Fibroblast of lung (primary cell): ENCODE results near the gene FBXO47.

ENCODE experiments used
- EZH2 ChIP-seq: IDR thresholded peaks from 2 replicates; pipeline ENCODE4 v1.5.1; 2012; ENCODE audit warnings: low read length, control low read depth, mild to moderate bottlenecking; ENCODE audit errors: missing control alignments
- TF ChIP-seq, protein P1 (sequence below), 2 donors: IDR thresholded peaks in 1 of 2; conservative IDR thresholded peaks in 1 of 2; 1 replicate in 1 of 2; 2 replicates in 1 of 2; pipeline ENCODE4 v1.5.1; 2011 to 2012; ENCODE audit warnings: low read length in 2 of 2, control low read depth in 1 of 2, inconsistent platforms in 1 of 2, low read depth in 1 of 2, mild to moderate bottlenecking in 1 of 2

DNA sequence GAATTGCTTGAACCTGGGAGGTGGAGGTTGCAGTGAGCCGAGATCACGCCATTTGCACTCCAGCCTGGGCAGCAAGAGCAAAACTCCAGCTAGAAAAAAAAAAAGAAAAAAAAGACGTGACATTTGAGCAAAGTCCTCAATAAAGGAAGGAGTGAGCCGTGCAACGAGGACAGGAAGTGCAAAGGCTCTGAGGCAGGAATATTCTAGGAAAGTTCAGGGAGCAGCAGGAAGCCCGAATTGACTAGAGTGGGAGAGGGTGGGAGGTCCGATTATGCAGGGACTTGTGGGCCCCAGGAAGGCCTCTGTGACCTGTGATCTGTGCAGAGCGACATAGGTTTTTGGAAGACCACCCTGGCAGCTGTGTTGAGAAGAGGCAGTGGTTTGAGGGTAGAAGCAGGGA is 50.4 kb downstream of the FBXO47 start:
- TF ChIP-seq, protein P1, sequence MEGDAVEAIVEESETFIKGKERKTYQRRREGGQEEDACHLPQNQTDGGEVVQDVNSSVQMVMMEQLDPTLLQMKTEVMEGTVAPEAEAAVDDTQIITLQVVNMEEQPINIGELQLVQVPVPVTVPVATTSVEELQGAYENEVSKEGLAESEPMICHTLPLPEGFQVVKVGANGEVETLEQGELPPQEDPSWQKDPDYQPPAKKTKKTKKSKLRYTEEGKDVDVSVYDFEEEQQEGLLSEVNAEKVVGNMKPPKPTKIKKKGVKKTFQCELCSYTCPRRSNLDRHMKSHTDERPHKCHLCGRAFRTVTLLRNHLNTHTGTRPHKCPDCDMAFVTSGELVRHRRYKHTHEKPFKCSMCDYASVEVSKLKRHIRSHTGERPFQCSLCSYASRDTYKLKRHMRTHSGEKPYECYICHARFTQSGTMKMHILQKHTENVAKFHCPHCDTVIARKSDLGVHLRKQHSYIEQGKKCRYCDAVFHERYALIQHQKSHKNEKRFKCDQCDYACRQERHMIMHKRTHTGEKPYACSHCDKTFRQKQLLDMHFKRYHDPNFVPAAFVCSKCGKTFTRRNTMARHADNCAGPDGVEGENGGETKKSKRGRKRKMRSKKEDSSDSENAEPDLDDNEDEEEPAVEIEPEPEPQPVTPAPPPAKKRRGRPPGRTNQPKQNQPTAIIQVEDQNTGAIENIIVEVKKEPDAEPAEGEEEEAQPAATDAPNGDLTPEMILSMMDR (conservative IDR thresholded peaks at IDR 0.05 in 1 of 2, IDR thresholded peaks at IDR 0.05 in 1 of 2; ENCODE audit: low read depth in 1 of 2, low read length in 2 of 2), result no peak
- no peak for TF ChIP-seq EZH2
